Activated CD4-positive, alpha-beta T cell treated with anti-CD3 and anti-CD28 coated beads for 4 hours (primary cell): Measurements from ENCODE around the gene ABCA5.
"Not testable (repeated sequence)": the region's sequence is repeated elsewhere in the genome, so short reads cannot be mapped to it uniquely, and the experiment has no call there.

Experiments used
- DNase-seq, 2 donors: peaks; one replicate each; pipeline ENCODE4 v3.0.0-alpha.2; 2020

ABCA5 gene

GRCh38 chr17:69326377-69327059 lies 415 bp downstream of the ABCA5 start:
- DNase-seq: no peak

GRCh38 chr17:69325518-69326376 lies 1.2 kb downstream of the ABCA5 start:
- DNase-seq: no peak

GRCh38 chr17:69323806-69324205 lies 3.1 kb downstream of the ABCA5 start:
- DNase-seq: no peak

- DNase-seq: no peak
These were observed 6.1 kb downstream of the ABCA5 start for GRCh38 chr17:69320908-69321238.

- no peak for DNase-seq
These were observed 6.6 kb downstream of the ABCA5 start for GRCh38 chr17:69320210-69320907.

- DNase-seq: no peak
These were observed 9.3 kb downstream of the ABCA5 start for GRCh38 chr17:69317625-69318024.

GRCh38 chr17:69314246-69315065 lies 12.5 kb downstream of the ABCA5 start:
- DNase-seq: no peak

GRCh38 chr17:69305177-69305576 lies 21.8 kb downstream of the ABCA5 start:
- no peak for DNase-seq

GRCh38 chr17:69302682-69303081 lies 24.3 kb downstream of the ABCA5 start:
- no peak for DNase-seq

GRCh38 chr17:69300222-69300621 lies 26.7 kb downstream of the ABCA5 start:
- DNase-seq: no peak

GRCh38 chr17:69298120-69298722 lies 28.7 kb downstream of the ABCA5 start:
- not testable (repeated sequence) for DNase-seq

GRCh38 chr17:69287168-69287567 lies 39.8 kb downstream of the ABCA5 start:
- no peak for DNase-seq

GRCh38 chr17:69286257-69286656 lies 40.7 kb downstream of the ABCA5 start:
- no peak for DNase-seq

GRCh38 chr17:69284646-69285045 lies 42.3 kb downstream of the ABCA5 start:
- no peak for DNase-seq

GRCh38 chr17:69282002-69282401 lies 44.9 kb downstream of the ABCA5 start:
- DNase-seq: no peak

GRCh38 chr17:69276279-69276678 lies 50.7 kb downstream of the ABCA5 start:
- DNase-seq: not testable (repeated sequence)

- no peak for DNase-seq
These were observed 51.2 kb downstream of the ABCA5 start for GRCh38 chr17:69275751-69276150.

- DNase-seq: no peak
These were observed 55.9 kb downstream of the ABCA5 start for GRCh38 chr17:69271023-69271422.

- no peak for DNase-seq
These were observed 57.6 kb downstream of the ABCA5 start for GRCh38 chr17:69269131-69269998.

GRCh38 chr17:69268543-69269014 lies 58.4 kb downstream of the ABCA5 start:
- DNase-seq: no peak

GRCh38 chr17:69267219-69267618 lies 59.7 kb downstream of the ABCA5 start:
- no peak for DNase-seq
